Activated T-helper 1 cell treated with Interleukin-2 at 50 U/mL for 16 hours (primary cell): ENCODE results near the gene MCL1.

ENCODE experiments used
- DNase-seq: peaks from one replicate; pipeline ENCODE4 v3.0.0-alpha.2; 2020; ENCODE audit warnings: low read depth

Gene MCL1

GRCh38 chr1:150555971-150556865 lies 23.2 kb downstream of the MCL1 start:
- no peak for DNase-seq

GRCh38 chr1:150555198-150555970 lies 24.0 kb downstream of the MCL1 start:
- DNase-seq, result no peak

GRCh38 chr1:150554086-150554452 lies 25.3 kb downstream of the MCL1 start:
- no peak for DNase-seq

- DNase-seq, result no peak
Measured at GRCh38 chr1:150553392-150554085, 25.9 kb downstream of the MCL1 start.

- no peak for DNase-seq
Measured at GRCh38 chr1:150552911-150553289, 26.5 kb downstream of the MCL1 start.

- DNase-seq, result no peak
Measured at GRCh38 chr1:150552128-150552910, 27.1 kb downstream of the MCL1 start.

GRCh38 chr1:150551784-150552127 lies 27.7 kb downstream of the MCL1 start:
- DNase-seq, result no peak

GRCh38 chr1:150551051-150551783 lies 28.2 kb downstream of the MCL1 start:
- no peak for DNase-seq

- no peak for DNase-seq
Measured at GRCh38 chr1:150550222-150551050, 29.0 kb downstream of the MCL1 start.

GRCh38 chr1:150549496-150550221 lies 29.8 kb downstream of the MCL1 start:
- DNase-seq, result no peak

- no peak for DNase-seq
Measured at GRCh38 chr1:150548632-150549495, 30.5 kb downstream of the MCL1 start, which contains the start of gene ADAMTSL4. TSS of gene ADAMTSL4 (plus strand) at chr1:150549408. CDS start at chr1:150552289, 2,881 bp downstream.

GRCh38 chr1:150548324-150548631 lies 31.1 kb downstream of the MCL1 start:
- DNase-seq, result no peak

- DNase-seq, result no peak
Measured at GRCh38 chr1:150546294-150546937, 33.0 kb downstream of the MCL1 start.

- DNase-seq, result no peak
Measured at GRCh38 chr1:150545486-150546032, 33.9 kb downstream of the MCL1 start.

- DNase-seq, result no peak
Measured at GRCh38 chr1:150544204-150544603, 35.2 kb downstream of the MCL1 start.

GRCh38 chr1:150543500-150544143 lies 35.8 kb downstream of the MCL1 start:
- no peak for DNase-seq
